ENCODE data around the gene PGC. TPM values are rescaled to one million over a fixed set of nuclear protein-coding genes. Genes with fewer than 3 reads are reported as not detected.

Gene PGC
- not detected in 2 replicates for total RNA-seq

GRCh38 chr6:41747256-41748101 lies at the start of gene PGC:
Gene PGC, minus strand, starts transcription at chr6:41747397. Its CDS starts 63 bp downstream, at chr6:41747334.

DNA sequence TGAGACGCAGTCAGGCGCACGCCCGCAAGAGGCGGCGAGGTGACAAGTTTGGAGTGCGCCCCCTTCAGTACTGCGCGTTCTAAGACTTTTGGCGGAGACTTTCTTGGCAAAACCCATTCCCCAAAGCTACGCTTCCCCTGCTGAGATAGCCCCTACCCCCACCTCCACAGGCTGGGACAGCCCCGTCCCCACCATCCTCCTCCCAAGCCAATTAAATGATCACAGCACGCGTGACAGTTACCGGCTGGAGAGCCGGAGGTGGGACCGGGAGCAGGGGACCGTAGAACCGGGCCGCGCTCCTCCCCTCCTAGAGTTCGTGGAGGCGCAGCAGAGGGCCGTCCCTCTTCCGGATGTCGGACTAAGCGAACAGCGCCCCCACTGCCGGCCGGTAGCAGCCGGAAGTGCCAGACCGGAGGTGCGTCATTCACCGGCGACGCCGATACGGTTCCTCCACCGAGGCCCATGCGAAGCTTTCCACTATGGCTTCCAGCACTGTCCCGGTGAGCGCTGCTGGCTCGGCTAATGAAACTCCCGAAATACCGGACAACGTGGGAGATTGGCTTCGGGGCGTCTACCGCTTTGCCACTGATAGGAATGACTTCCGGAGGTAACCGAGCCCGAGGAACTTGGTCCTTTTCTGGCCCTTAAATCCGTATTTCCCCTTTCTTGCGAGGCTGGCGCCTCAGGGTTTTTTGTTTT lies 40.2 kb upstream of the PGC start, which contains the start of gene TOMM6:
TSS of gene TOMM6 (plus strand) at position 476 of the 699 bp plus-strand sequence. CDS start at position 480, 4 bp downstream.

GRCh38 chr6:41780551-41781365 lies 33.6 kb upstream of the PGC start, which contains the start of gene PRICKLE4:
Gene PRICKLE4, plus strand, starts transcription at chr6:41780782. Its CDS starts 2,692 bp downstream, at chr6:41783474.

GRCh38 chr6:41779788-41780550 lies 32.8 kb upstream of the PGC start, which contains the start of gene FRS3:
Gene FRS3, minus strand, starts transcription at chr6:41779900. Its CDS starts 2,913 bp downstream, at chr6:41776987.

DNA sequence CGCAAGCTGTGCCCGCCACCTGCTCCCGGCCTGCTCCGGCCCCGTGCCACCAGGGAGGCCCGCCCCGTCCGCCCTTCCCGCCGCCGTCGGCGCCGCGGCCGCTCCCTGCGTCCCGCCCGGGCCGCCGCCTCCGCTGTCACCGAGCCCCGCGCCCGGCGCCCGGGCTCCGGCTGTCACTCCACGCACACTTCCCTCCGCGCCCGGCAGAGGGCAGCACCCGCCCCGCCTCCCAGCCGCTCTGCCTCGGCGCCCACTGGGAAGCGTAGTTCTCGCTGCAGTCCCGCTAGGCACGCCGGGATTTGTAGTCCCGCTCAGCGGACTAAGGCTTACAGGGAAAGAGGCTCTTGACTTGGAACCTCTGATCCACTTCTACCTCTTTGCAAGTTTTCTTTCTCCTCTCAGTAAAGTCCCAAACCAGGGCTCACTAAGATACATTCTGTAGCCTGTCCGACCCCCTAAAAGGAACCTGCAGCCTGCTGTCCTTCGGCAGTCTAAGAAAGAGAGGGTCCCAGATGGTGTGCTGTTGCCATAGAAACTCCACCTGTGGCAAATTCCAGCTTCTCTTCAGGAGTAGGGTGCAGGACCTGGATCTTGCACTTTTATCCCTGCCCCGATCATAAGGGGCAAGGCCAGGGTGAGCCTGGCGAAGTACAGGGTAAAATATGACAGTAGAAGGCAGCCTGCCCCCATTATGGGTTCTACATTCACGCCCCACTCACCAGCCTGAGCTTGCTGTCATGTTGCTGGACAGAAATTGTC lies 11.6 kb downstream of the PGC start, which contains the start of gene TFEB:
TSS of gene TFEB (minus strand) at position 182 of the 759 bp plus-strand sequence. CDS start 44,395 bp downstream, outside the sequence.

Other genes starting within 250 kb of the PGC start
- 3.1 and 10.0 TPM in 2 replicates for gene FOXP4, start 201.0 kb downstream of the PGC start, total RNA-seq
- 67.1 and 69.4 TPM in 2 replicates for gene MDFI, start 108.9 kb downstream of the PGC start, total RNA-seq
- 6.5 and 13.6 TPM in 2 replicates for gene TFEB, start 11.8 kb downstream of the PGC start, total RNA-seq
- gene FRS3, start 32.5 kb upstream of the PGC start, total RNA-seq = 0.34 and 1.1 TPM in 2 replicates
- gene PRICKLE4, start 33.4 kb upstream of the PGC start, total RNA-seq = under 0.01 and 1.1 TPM in 2 replicates
- gene TOMM6, start 40.3 kb upstream of the PGC start, total RNA-seq = 41.9 and 47.8 TPM in 2 replicates
- 2.1 and 3.6 TPM in 2 replicates for gene USP49, start 148.0 kb upstream of the PGC start, total RNA-seq
- gene MED20, start 173.7 kb upstream of the PGC start, total RNA-seq = 30.5 and 40.0 TPM in 2 replicates
- 27.0 and 32.9 TPM in 2 replicates for gene BYSL, start 174.1 kb upstream of the PGC start, total RNA-seq
- gene CCND3, start 194.4 kb upstream of the PGC start, total RNA-seq = 7.9 and 38.7 TPM in 2 replicates

Measured in nasal cavity respiratory epithelium epithelial cell of viscerocranial mucosa (primary cell).